ENCODE measurements around the gene HLA-DPA1. TPM values are rescaled to one million over a fixed set of nuclear protein-coding genes. Genes with fewer than 3 reads are reported as not detected.

The HLA-DPA1 gene
- total RNA-seq, 2 experiments from 2014 or later = 27.6 to 27.9 TPM

GRCh38 chr6:33077908-33078307, 4.5 kb upstream of the HLA-DPA1 start:
- Mint-ChIP-seq H3K9me3 (no peaks in the 10 kb centered on the region), H3K36me3 (ENCODE audit: low read depth) (no peaks in the 10 kb centered on the region), H3K27ac (peak overlapping the region; percentile 12), H3K27me3 (no peaks in the 10 kb centered on the region), H3K4me1 (ENCODE audit: low read depth) (peaks cover 56% of the 10 kb centered on the region), H3K4me3 (peak overlapping the region; percentile 51)
- intact Hi-C loops (cut with micrococcal nuclease) = loop anchor here (5.0 kb wide), 2 partner anchors 61 to 76 kb away; no protein-coding TSS in a partner anchor
- DNase-seq = no peak
- POLR2A ChIA-PET = interaction anchor here (1.4 kb wide), 1 partner anchor 106 kb away, joined by 5 read pairs; no protein-coding TSS in a partner anchor
- TF ChIP-seq CTCF (IDR thresholded peaks at IDR 0.05) = no peak
- CTCF ChIA-PET = interaction anchor here (1.1 to 1.2 kb wide), 2 partner anchors 63 to 92 kb away, joined by 3 read pairs; no protein-coding TSS in a partner anchor
- ATAC-seq = no peak

- TF ChIP-seq CTCF (IDR thresholded peaks at IDR 0.05) = no peak
- intact Hi-C loops (cut with micrococcal nuclease) = loop anchor here (5.0 kb wide), 2 partner anchors 59 to 74 kb away; no protein-coding TSS in a partner anchor
- H3K27ac Mint-ChIP-seq = peak overlapping the region; percentile 49
Observed at GRCh38 chr6:33076406-33076934, 3.0 kb upstream of the HLA-DPA1 start.

GRCh38 chr6:33075568-33076405, 2.3 kb upstream of the HLA-DPA1 start, which contains the start of gene HLA-DPB1:
Gene HLA-DPB1, plus strand, starts transcription at chr6:33075990. Its CDS starts 52 bp downstream, at chr6:33076042.
- ChIA-PET POLR2A (interaction anchor here (0.7 to 1.2 kb wide), 3 partner anchors 14 to 104 kb away, joined by 3 to 4 read pairs (median 3); no protein-coding TSS in a partner anchor), CTCF (interaction anchor here (0.7 to 1.7 kb wide), 11 partner anchors 10 to 173 kb away, joined by 3 to 18 read pairs (median 3); no protein-coding TSS in a partner anchor)
- Mint-ChIP-seq H3K27ac (peak within 1 kb of the TSS; percentile 49), H3K4me3 (peak within 1 kb of the TSS; percentile 75), H3K36me3 (ENCODE audit: low read depth) (no peaks in the 10 kb centered on the region), H3K27me3 (no peaks in the 10 kb centered on the region), H3K9me3 (no peaks in the 10 kb centered on the region), H3K4me1 (ENCODE audit: low read depth) (peaks cover 54% of the 10 kb centered on the region)
- no peak for TF ChIP-seq CTCF (IDR thresholded peaks at IDR 0.05)
- intact Hi-C loops (cut with micrococcal nuclease) = loop anchor here (5.0 kb wide), 2 partner anchors 58 to 73 kb away; no protein-coding TSS in a partner anchor
- DNase-seq (peak; percentile 25), ATAC-seq (peak; percentile 94)

More at GRCh38 chr6:33076406-33076934, 3.0 kb upstream of the HLA-DPA1 start:
- DNase-seq (no peak), ATAC-seq (no peak)
- POLR2A ChIA-PET = interaction anchor here (1.2 kb wide), 1 partner anchor 43 kb away, joined by 3 read pairs; no protein-coding TSS in a partner anchor
- CTCF ChIA-PET = interaction anchor here (0.7 to 1.7 kb wide), 5 partner anchors 9 to 172 kb away, joined by 3 to 18 read pairs (median 4); no protein-coding TSS in a partner anchor
- no peaks in the 10 kb centered on the region for H3K9me3 Mint-ChIP-seq
- peak overlapping the region; percentile 75 for H3K4me3 Mint-ChIP-seq
- H3K36me3 Mint-ChIP-seq (ENCODE audit: low read depth) = no peaks in the 10 kb centered on the region
- no peaks in the 10 kb centered on the region for H3K27me3 Mint-ChIP-seq
- peaks cover 60% of the 10 kb centered on the region for H3K4me1 Mint-ChIP-seq (ENCODE audit: low read depth)

GRCh38 chr6:33075208-33075567, 1.7 kb upstream of the HLA-DPA1 start:
- peak overlapping the region; percentile 49 for H3K27ac Mint-ChIP-seq

More at GRCh38 chr6:33075208-33075567, 1.7 kb upstream of the HLA-DPA1 start:
- TF ChIP-seq CTCF (IDR thresholded peaks at IDR 0.05) = no peak
- Mint-ChIP-seq H3K27me3 (no peaks in the 10 kb centered on the region), H3K36me3 (ENCODE audit: low read depth) (no peaks in the 10 kb centered on the region), H3K9me3 (no peaks in the 10 kb centered on the region), H3K4me3 (peak overlapping the region; percentile 75), H3K4me1 (ENCODE audit: low read depth) (peaks cover 54% of the 10 kb centered on the region)
- ChIA-PET CTCF (interaction anchor here (0.7 to 1.7 kb wide), 10 partner anchors 10 to 163 kb away, joined by 3 to 18 read pairs (median 3); no protein-coding TSS in a partner anchor), POLR2A (interaction anchor here (0.7 to 0.8 kb wide), 2 partner anchors 13 to 103 kb away, joined by 3 to 4 read pairs; no protein-coding TSS in a partner anchor)
- intact Hi-C loops (cut with micrococcal nuclease) = loop anchor here (5.0 kb wide), 2 partner anchors 58 to 73 kb away; no protein-coding TSS in a partner anchor
- no peak for DNase-seq
- ATAC-seq = no peak

Data from activated CD8-positive, alpha-beta T cell treated with anti-CD3 and anti-CD28 coated beads for 36 hours (primary cell).